CD14-positive monocyte (primary cell): ENCODE data around the gene AKAP12. TPM values are rescaled to one million over a fixed set of nuclear protein-coding genes. Genes with fewer than 3 reads are reported as not detected.

ENCODE experiments used
- DNase-seq, 3 donors: peaks; one replicate each; pipeline ENCODE4 v3.0.0-alpha.2; 2011 to 2022
- H2AFZ ChIP-seq: 2 replicates; pipeline ENCODE4 v1.6.0; 2012; ENCODE audit warnings: mild to moderate bottlenecking, low read depth, low read length, inconsistent platforms; ENCODE audit not compliant: insufficient read depth, poor library complexity, severe bottlenecking
- H3K27ac ChIP-seq, 2 donors: 1 replicate in 1 of 2; 2 replicates in 1 of 2; pipeline ENCODE4 v1.5.1; 2012 to 2013; ENCODE audit warnings: low read length in 2 of 2, control low read depth in 1 of 2, inconsistent platforms in 1 of 2, low read depth in 1 of 2, mild to moderate bottlenecking in 1 of 2
- H3K27me3 ChIP-seq, 2 donors: one replicate each; pipeline versions ENCODE4 v1.6.0 to v1.6.1; 2011 to 2013; ENCODE audit warnings: low read length in 2 of 2; ENCODE audit not compliant: control insufficient read depth in 2 of 2, insufficient read depth in 2 of 2
- H3K36me3 ChIP-seq, 2 donors: replicated peaks in 1 of 2; 1 replicate in 1 of 2; 2 replicates in 1 of 2; pipeline versions ENCODE4 v1.5.1 to v1.6.1; 2012 to 2013; ENCODE audit warnings: low read length in 2 of 2, control low read depth in 1 of 2, inconsistent platforms in 1 of 2, mild to moderate bottlenecking in 1 of 2; ENCODE audit not compliant: insufficient read depth in 2 of 2, control insufficient read depth in 1 of 2
- H3K4me1 ChIP-seq, 2 donors: 1 replicate in 1 of 2; 2 replicates in 1 of 2; pipeline versions ENCODE4 v1.5.1 to v1.6.1; 2012 to 2013; ENCODE audit warnings: low read length in 2 of 2, control low read depth in 1 of 2, inconsistent platforms in 1 of 2, mild to moderate bottlenecking in 1 of 2, moderate library complexity in 1 of 2; ENCODE audit not compliant: insufficient read depth in 2 of 2, control insufficient read depth in 1 of 2
- H3K4me2 ChIP-seq: replicated peaks from 2 replicates; pipeline ENCODE3; 2012; ENCODE audit warnings: low read length, moderate library complexity, mild to moderate bottlenecking; ENCODE audit not compliant: poor library complexity, severe bottlenecking; ENCODE audit errors: extremely low read depth
- H3K4me3 ChIP-seq, 3 experiments: fragments of 200-600 bp in 1 of 3; sonication (generic) in 1 of 3; replicated peaks in 1 of 3; 1 replicate in 2 of 3; 2 replicates in 1 of 3; pipeline ENCODE4 v1.5.1; 2011 to 2013; ENCODE audit warnings: low read length in 3 of 3, mild to moderate bottlenecking in 3 of 3, control low read depth in 2 of 3, low read depth in 2 of 3, inconsistent platforms in 1 of 3, moderate library complexity in 1 of 3
- H3K79me2 ChIP-seq: 2 replicates; pipeline ENCODE4 v1.6.0; 2012; ENCODE audit warnings: mild to moderate bottlenecking, control low read depth, inconsistent platforms, low read length, moderate library complexity; ENCODE audit not compliant: insufficient read depth
- H3K9ac ChIP-seq: 2 replicates; pipeline ENCODE4 v1.6.0; 2017; ENCODE audit warnings: low read length, mild to moderate bottlenecking; ENCODE audit not compliant: insufficient read depth, poor library complexity, severe bottlenecking
- H3K9me3 ChIP-seq, 2 donors: replicated peaks in 1 of 2; 1 replicate in 1 of 2; 2 replicates in 1 of 2; pipeline versions ENCODE4 v1.5.1 to v1.6.1; 2012 to 2013; ENCODE audit warnings: low read length in 2 of 2, control low read depth in 1 of 2; ENCODE audit not compliant: control insufficient read depth in 1 of 2, insufficient read depth in 1 of 2
- H4K20me1 ChIP-seq: 2 replicates; pipeline ENCODE4 v1.6.0; 2012; ENCODE audit warnings: mild to moderate bottlenecking, low read length, control low read depth, moderate library complexity; ENCODE audit not compliant: insufficient read depth
- H3K27ac Mint-ChIP-seq, 7 donors: one replicate each; pipeline ENCODE4 v1.8.0; 2020; ENCODE audit warnings: mild to moderate bottlenecking in 7 of 7, mixed read lengths in 7 of 7, moderate library complexity in 6 of 7, inconsistent platforms in 2 of 7
- H3K27me3 Mint-ChIP-seq, 3 donors: one replicate each; pipeline ENCODE4 v1.8.0; 2021 to 2022; ENCODE audit warnings: low read depth in 3 of 3, mild to moderate bottlenecking in 3 of 3, mixed read lengths in 3 of 3, moderate library complexity in 3 of 3, inconsistent platforms in 1 of 3
- H3K36me3 Mint-ChIP-seq, 2 donors: one replicate each; pipeline ENCODE4 v1.8.0; 2020; ENCODE audit warnings: mixed read lengths in 2 of 2, inconsistent platforms in 1 of 2, mild to moderate bottlenecking in 1 of 2
- H3K4me1 Mint-ChIP-seq: one replicate; pipeline ENCODE4 v1.8.0; 2020; ENCODE audit warnings: mild to moderate bottlenecking, mixed read lengths
- H3K4me3 Mint-ChIP-seq, 2 donors: one replicate each; pipeline ENCODE4 v1.8.0; 2020; ENCODE audit warnings: mild to moderate bottlenecking in 2 of 2, mixed read lengths in 2 of 2, moderate library complexity in 1 of 2
- H3K9me3 Mint-ChIP-seq, 7 donors: one replicate each; pipeline ENCODE4 v1.8.0; 2020 to 2022; ENCODE audit warnings: mixed read lengths in 7 of 7, mild to moderate bottlenecking in 6 of 7, moderate library complexity in 6 of 7, inconsistent platforms in 2 of 7
- WGBS: methylation state at CpG from one replicate; pipeline ENCODE4 v1.1.5; 2013; ENCODE audit warnings: missing lambda C conversion rate; ENCODE audit not compliant: insufficient coverage; 5-methylcytosine and 5-hydroxymethylcytosine counted together
- intact Hi-C, 2 donors: fragments of 100-400 bp; cut with micrococcal nuclease; formaldehyde crosslinking; loops; one replicate each; pipeline versions ENCODE4 v1.15.0 to v1.15.1; 2023
- polyA plus RNA-seq, 3 donors: library from polyadenylated mRNA; depleted of rRNA in 1 of 3; unstranded in 2 of 3; stranded (reverse) in 1 of 3; fragments of 300-500 nt in 2 of 3; fragments of >200 nt in 1 of 3; fragmentation: Illumina TruSeq in 2 of 3; gene quantifications; 1 replicate in 2 of 3; 2 replicates in 1 of 3; pipeline ENCODE4 v1.2.3, GENCODE V29; 2012 to 2021
- TF ChIP-seq, protein P1 (sequence below): fragments of 200-600 bp; IDR thresholded peaks from one replicate; pipeline ENCODE4 v1.8.0; 2022; ENCODE audit warnings: antibody characterized with exemption, mild to moderate bottlenecking

AKAP12 gene
- polyA plus RNA-seq, 3 donors: 0.01 TPM; not detected in 2

DNA sequence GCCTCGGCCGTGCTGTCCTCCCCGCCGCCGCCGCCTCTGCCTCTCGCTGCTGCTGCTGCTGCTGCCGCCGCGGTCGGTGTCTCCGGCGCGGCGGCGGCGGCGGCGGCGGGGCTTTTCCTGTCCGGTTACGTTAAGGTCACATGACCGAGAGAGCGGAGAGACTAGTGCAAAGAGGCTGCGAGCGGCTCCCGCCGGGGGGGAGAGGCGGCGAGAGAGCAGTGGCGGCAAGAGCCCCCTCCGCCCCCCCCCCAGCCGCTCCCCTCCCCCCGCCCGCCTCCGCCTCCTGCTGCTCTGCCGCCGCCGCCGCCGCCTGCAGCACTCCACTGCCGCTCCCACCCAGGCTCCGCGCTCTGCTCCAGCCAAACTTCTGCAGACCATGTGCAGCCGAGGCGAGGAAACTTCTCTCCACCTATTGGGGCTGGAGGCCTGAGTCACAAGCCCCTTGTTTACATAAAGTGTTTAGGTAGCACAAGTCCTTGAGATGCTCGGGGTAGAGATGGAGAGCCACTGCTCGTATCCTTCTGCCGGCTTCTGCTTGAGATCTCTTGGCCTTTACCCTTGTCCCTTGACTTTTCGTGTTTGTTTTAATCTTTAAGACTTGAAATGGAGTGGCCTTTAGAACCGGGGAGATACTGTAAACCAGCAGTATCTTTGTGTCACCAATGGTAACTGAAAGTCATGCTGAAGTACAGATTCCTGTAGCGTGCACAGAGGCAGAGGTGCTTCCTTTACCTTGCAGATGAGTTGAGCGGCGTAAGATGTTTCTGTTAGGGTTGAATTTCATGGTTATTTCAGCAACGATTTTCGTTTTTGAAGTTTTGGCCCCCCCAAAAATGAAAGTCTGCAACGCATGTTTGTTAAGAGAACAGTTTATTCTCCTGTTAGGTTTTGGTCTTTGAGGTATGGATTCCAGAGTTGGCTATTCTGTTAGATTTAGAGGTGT lies 152.0 kb downstream of the AKAP12 start, which contains the start of gene ZBTB2:
TSS of gene ZBTB2 (minus strand) at position 89 of the 943 bp plus-strand sequence. CDS start 17,922 bp downstream, outside the sequence.
- Mint-ChIP-seq H3K27me3 (no peaks in the 10 kb centered on the region), H3K4me1 (peaks cover 54% of the 10 kb centered on the region), H3K4me3 (peak within 1 kb of the TSS; percentile 89 to 96), H3K36me3 (peaks cover 2 to 13% of the 10 kb centered on the region in 2 donors), H3K9me3 (no peaks in the 10 kb centered on the region), H3K27ac (peak within 1 kb of the TSS; percentile 82 to 94 (median 91))
- peaks cover 0 to 11% of the 10 kb centered on the region in 2 donors for H3K36me3 ChIP-seq
- TF ChIP-seq, protein P1, sequence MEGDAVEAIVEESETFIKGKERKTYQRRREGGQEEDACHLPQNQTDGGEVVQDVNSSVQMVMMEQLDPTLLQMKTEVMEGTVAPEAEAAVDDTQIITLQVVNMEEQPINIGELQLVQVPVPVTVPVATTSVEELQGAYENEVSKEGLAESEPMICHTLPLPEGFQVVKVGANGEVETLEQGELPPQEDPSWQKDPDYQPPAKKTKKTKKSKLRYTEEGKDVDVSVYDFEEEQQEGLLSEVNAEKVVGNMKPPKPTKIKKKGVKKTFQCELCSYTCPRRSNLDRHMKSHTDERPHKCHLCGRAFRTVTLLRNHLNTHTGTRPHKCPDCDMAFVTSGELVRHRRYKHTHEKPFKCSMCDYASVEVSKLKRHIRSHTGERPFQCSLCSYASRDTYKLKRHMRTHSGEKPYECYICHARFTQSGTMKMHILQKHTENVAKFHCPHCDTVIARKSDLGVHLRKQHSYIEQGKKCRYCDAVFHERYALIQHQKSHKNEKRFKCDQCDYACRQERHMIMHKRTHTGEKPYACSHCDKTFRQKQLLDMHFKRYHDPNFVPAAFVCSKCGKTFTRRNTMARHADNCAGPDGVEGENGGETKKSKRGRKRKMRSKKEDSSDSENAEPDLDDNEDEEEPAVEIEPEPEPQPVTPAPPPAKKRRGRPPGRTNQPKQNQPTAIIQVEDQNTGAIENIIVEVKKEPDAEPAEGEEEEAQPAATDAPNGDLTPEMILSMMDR: no peak
- H3K9ac ChIP-seq: peak within 1 kb of the TSS; percentile 94
- no peaks in the 10 kb centered on the region for H3K9me3 ChIP-seq
- H3K27me3 ChIP-seq: no peaks in the 10 kb centered on the region
- peak within 1 kb of the TSS; percentile 88 for H3K4me2 ChIP-seq
- peak within 1 kb of the TSS; percentile 56 to 92 (median 82) for H3K4me3 ChIP-seq
- H3K27ac ChIP-seq: peak within 1 kb of the TSS; percentile 86 to 91
- H3K79me2 ChIP-seq: peaks cover 81% of the 10 kb centered on the region
- H2AFZ ChIP-seq: peak within 1 kb of the TSS; percentile 68
- intact Hi-C loops: loop anchor here (2.0 to 10.0 kb wide), 4 partner anchors 61 to 1583 kb away; partner anchors contain the start of gene RMND1 (in 2 of the 2)
- 1% methylated on average over 32 of the region's 57 CpGs for WGBS
- H3K4me1 ChIP-seq: peaks cover 35 to 47% of the 10 kb centered on the region in 2 donors
- peaks cover 51% of the 10 kb centered on the region for H4K20me1 ChIP-seq
- DNase-seq: peak; percentile 33 to 67 (median 36)

DNA sequence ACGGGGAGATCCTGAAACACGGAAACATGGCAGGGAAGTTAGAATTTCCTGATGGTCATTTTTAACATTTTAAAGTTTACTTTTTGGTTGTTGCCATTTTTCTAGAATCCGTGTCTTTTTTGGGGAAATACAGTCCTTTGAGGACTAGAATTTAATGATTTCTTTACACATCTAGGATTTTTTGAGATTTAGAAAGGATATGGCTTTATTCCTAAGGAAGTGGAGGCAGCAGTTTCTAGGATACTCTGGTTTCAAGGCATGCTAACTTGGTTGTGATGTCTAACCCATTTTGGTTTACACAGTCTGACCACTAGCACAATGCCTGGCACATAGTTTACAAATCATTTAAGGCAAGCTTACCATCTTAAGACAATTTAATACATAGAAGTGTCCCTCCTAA lies 152.7 kb downstream of the AKAP12 start:
- peak overlapping the region; percentile 34 for H3K9ac ChIP-seq
- H3K4me1 ChIP-seq: peaks cover 35 to 45% of the 10 kb centered on the region in 2 donors
- H3K9me3 ChIP-seq: no peaks in the 10 kb centered on the region
- H3K27ac ChIP-seq: peak overlapping the region in 1 of 2 donors; percentile 76
- Mint-ChIP-seq H3K4me3 (peak overlapping the region; percentile 89 to 96), H3K9me3 (no peaks in the 10 kb centered on the region), H3K36me3 (peaks cover 6 to 12% of the 10 kb centered on the region in 2 donors), H3K4me1 (peaks cover 53% of the 10 kb centered on the region), H3K27me3 (no peaks in the 10 kb centered on the region), H3K27ac (peak overlapping the region; percentile 82 to 94 (median 91))
- peaks cover 58% of the 10 kb centered on the region for H4K20me1 ChIP-seq
- 0% methylated on average over 2 of the region's 3 CpGs for WGBS
- peak overlapping the region; percentile 56 to 92 (median 82) for H3K4me3 ChIP-seq
- intact Hi-C loops: loop anchor here (5.0 to 10.0 kb wide), 3 partner anchors 60 to 1582 kb away; partner anchors contain the start of gene RMND1 (in 1 of the 2)
- TF ChIP-seq, protein P1: no peak
- H3K27me3 ChIP-seq: no peaks in the 10 kb centered on the region
- peaks cover 81% of the 10 kb centered on the region for H3K79me2 ChIP-seq
- no peak for DNase-seq
- peak overlapping the region; percentile 88 for H3K4me2 ChIP-seq
- H2AFZ ChIP-seq: no peak overlapping the region
- H3K36me3 ChIP-seq: peaks cover 0 to 11% of the 10 kb centered on the region in 2 donors
